ENCODE results near the gene CA12. TPM values are rescaled to one million over a fixed set of nuclear protein-coding genes. Genes with fewer than 3 reads are reported as not detected.

CA12 gene
- total RNA-seq, 2 experiments from 2014 or later, result not detected

GRCh38 chr15:63292771-63293170 is 88.9 kb downstream of the CA12 start:
- H3K27me3 ChIP-seq (ENCODE audit: control insufficient read depth in 1 of 2, insufficient read depth in 2 of 2, low read length in 2 of 2), result no peaks in the 10 kb centered on the region
- no peak for ATAC-seq (ENCODE audit: poor library complexity)
- H3K4me3 Mint-ChIP-seq, result no peak overlapping the region
- H3K27ac Mint-ChIP-seq, result no peak overlapping the region
- H3K9me3 Mint-ChIP-seq, result no peaks in the 10 kb centered on the region
- H3K9me3 ChIP-seq (ENCODE audit: control insufficient read depth in 1 of 2, insufficient read depth in 1 of 2, low read length in 2 of 2), result no peaks in the 10 kb centered on the region
- peaks cover 8% of the 10 kb centered on the region for H3K4me1 Mint-ChIP-seq (ENCODE audit: low read depth)
- H3K36me3 ChIP-seq (ENCODE audit: insufficient read depth, low read length), result peaks cover 29% of the 10 kb centered on the region
- no peak for DNase-seq
- CTCF ChIA-PET, result no interaction called here
- H3K4me3 ChIP-seq (ENCODE audit: low read length), result no peak overlapping the region
- no peaks in the 10 kb centered on the region for H3K4me1 ChIP-seq (ENCODE audit: insufficient read depth, low read length)
- peaks cover 64% of the 10 kb centered on the region for H3K36me3 Mint-ChIP-seq (ENCODE audit: low read depth)
- TF ChIP-seq, protein P1, sequence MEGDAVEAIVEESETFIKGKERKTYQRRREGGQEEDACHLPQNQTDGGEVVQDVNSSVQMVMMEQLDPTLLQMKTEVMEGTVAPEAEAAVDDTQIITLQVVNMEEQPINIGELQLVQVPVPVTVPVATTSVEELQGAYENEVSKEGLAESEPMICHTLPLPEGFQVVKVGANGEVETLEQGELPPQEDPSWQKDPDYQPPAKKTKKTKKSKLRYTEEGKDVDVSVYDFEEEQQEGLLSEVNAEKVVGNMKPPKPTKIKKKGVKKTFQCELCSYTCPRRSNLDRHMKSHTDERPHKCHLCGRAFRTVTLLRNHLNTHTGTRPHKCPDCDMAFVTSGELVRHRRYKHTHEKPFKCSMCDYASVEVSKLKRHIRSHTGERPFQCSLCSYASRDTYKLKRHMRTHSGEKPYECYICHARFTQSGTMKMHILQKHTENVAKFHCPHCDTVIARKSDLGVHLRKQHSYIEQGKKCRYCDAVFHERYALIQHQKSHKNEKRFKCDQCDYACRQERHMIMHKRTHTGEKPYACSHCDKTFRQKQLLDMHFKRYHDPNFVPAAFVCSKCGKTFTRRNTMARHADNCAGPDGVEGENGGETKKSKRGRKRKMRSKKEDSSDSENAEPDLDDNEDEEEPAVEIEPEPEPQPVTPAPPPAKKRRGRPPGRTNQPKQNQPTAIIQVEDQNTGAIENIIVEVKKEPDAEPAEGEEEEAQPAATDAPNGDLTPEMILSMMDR (IDR thresholded peaks at IDR 0.05), result no peak
- no peak overlapping the region for H3K27ac ChIP-seq (ENCODE audit: low read depth in 1 of 2, low read length in 2 of 2)
- no peaks in the 10 kb centered on the region for H3K27me3 Mint-ChIP-seq
- intact Hi-C loops (cut with DNase I, micrococcal nuclease), result loop anchor here in 1 of 2 experiments (10.0 kb wide), 1 partner anchor 442 kb away; no protein-coding TSS in a partner anchor
- POLR2A ChIA-PET, result no interaction called here

DNA sequence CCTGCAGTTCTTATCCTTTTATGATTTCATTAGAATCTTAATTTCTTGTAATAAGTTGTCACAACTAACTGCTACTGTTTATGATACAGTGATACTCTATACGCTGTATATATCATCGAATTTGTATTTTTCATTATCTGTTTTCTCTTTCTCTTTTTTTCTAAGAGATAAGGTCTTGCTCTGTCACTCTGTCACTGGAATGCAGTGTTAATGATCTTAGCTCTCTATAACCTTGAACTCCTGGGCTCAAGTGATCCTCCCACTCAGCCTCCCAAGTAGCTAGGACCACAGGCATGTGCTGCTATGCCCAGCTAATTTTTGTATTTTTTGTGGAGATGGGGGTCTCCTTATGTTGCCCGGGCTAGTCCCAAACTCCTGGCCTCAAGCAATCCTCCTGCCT is 89.4 kb downstream of the CA12 start:
- no peak for DNase-seq
- intact Hi-C loops (cut with DNase I, micrococcal nuclease), result loop anchor here in 1 of 2 experiments (10.0 kb wide), 1 partner anchor 443 kb away; no protein-coding TSS in a partner anchor
- no peak for ATAC-seq (ENCODE audit: poor library complexity)
- Mint-ChIP-seq H3K9me3 (no peaks in the 10 kb centered on the region), H3K27me3 (no peaks in the 10 kb centered on the region), H3K36me3 (ENCODE audit: low read depth) (peaks cover 64% of the 10 kb centered on the region), H3K4me1 (ENCODE audit: low read depth) (peaks cover 8% of the 10 kb centered on the region), H3K27ac (no peak overlapping the region), H3K4me3 (no peak overlapping the region)
- H3K27ac ChIP-seq (ENCODE audit: low read depth in 1 of 2, low read length in 2 of 2), result no peak overlapping the region
- no peak overlapping the region for H3K4me3 ChIP-seq (ENCODE audit: low read length)
- H3K4me1 ChIP-seq (ENCODE audit: insufficient read depth, low read length), result no peaks in the 10 kb centered on the region
- H3K27me3 ChIP-seq (ENCODE audit: control insufficient read depth in 1 of 2, insufficient read depth in 2 of 2, low read length in 2 of 2), result no peaks in the 10 kb centered on the region
- TF ChIP-seq, protein P1 (IDR thresholded peaks at IDR 0.05), result no peak
- ChIA-PET CTCF (interaction anchor here (0.6 kb wide), 1 partner anchor 35 kb away, joined by 3 read pairs; no protein-coding TSS in a partner anchor), POLR2A (no interaction called here)
- H3K36me3 ChIP-seq (ENCODE audit: insufficient read depth, low read length), result peaks cover 28% of the 10 kb centered on the region
- no peaks in the 10 kb centered on the region for H3K9me3 ChIP-seq (ENCODE audit: control insufficient read depth in 1 of 2, insufficient read depth in 1 of 2, low read length in 2 of 2)

- Mint-ChIP-seq H3K27me3 (no peaks in the 10 kb centered on the region), H3K4me1 (ENCODE audit: low read depth) (peaks cover 8% of the 10 kb centered on the region), H3K9me3 (no peaks in the 10 kb centered on the region), H3K27ac (no peak overlapping the region), H3K36me3 (ENCODE audit: low read depth) (peaks cover 64% of the 10 kb centered on the region), H3K4me3 (no peak overlapping the region)
- intact Hi-C loops (cut with DNase I, micrococcal nuclease), result loop anchor here in 1 of 2 experiments (10.0 kb wide), 1 partner anchor 443 kb away; no protein-coding TSS in a partner anchor
- Histone ChIP-seq H3K4me3 (ENCODE audit: low read length) (no peak overlapping the region), H3K27ac (ENCODE audit: low read depth in 1 of 2, low read length in 2 of 2) (no peak overlapping the region), H3K36me3 (ENCODE audit: insufficient read depth, low read length) (peaks cover 33% of the 10 kb centered on the region), H3K9me3 (ENCODE audit: control insufficient read depth in 1 of 2, insufficient read depth in 1 of 2, low read length in 2 of 2) (no peaks in the 10 kb centered on the region), H3K4me1 (ENCODE audit: insufficient read depth, low read length) (no peaks in the 10 kb centered on the region), H3K27me3 (ENCODE audit: control insufficient read depth in 1 of 2, insufficient read depth in 2 of 2, low read length in 2 of 2) (no peaks in the 10 kb centered on the region)
- DNase-seq, result no peak
- ChIA-PET POLR2A (interaction anchor here (0.5 kb wide), 1 partner anchor 14 kb away, joined by 3 read pairs; no protein-coding TSS in a partner anchor), CTCF (no interaction called here)
- TF ChIP-seq, protein P1 (IDR thresholded peaks at IDR 0.05), result no peak
- ATAC-seq (ENCODE audit: poor library complexity), result no peak
Measured at GRCh38 chr15:63291507-63291906, 90.1 kb downstream of the CA12 start.
